HG03095 (cell line): ENCODE measurements around the gene KCNK5.

ENCODE experiments used
- ATAC-seq: cut with Tn5 transposase; IDR thresholded peaks from one replicate; pipeline ENCODE4 v1.9.1; 2021; ENCODE audit warnings: moderate library complexity; ENCODE audit not compliant: unreplicated experiment

The KCNK5 gene

GRCh38 chr6:39178235-39178634 lies 51.0 kb downstream of the KCNK5 start:
- ATAC-seq: no peak

- no peak for ATAC-seq
Observed at GRCh38 chr6:39177130-39177529, 52.1 kb downstream of the KCNK5 start.

GRCh38 chr6:39173270-39173669 lies 56.0 kb downstream of the KCNK5 start:
- no peak for ATAC-seq

GRCh38 chr6:39172377-39172757 lies 56.9 kb downstream of the KCNK5 start:
- no peak for ATAC-seq

GRCh38 chr6:39171489-39172376 lies 57.5 kb downstream of the KCNK5 start:
- ATAC-seq: no peak

- no peak for ATAC-seq
Observed at GRCh38 chr6:39170860-39171259, 58.4 kb downstream of the KCNK5 start.

GRCh38 chr6:39170389-39170788 lies 58.9 kb downstream of the KCNK5 start:
- ATAC-seq: no peak

GRCh38 chr6:39169448-39170344 lies 59.6 kb downstream of the KCNK5 start:
- no peak for ATAC-seq

- ATAC-seq: no peak
Observed at GRCh38 chr6:39167866-39168625, 61.2 kb downstream of the KCNK5 start.

GRCh38 chr6:39167321-39167720 lies 62.0 kb downstream of the KCNK5 start:
- no peak for ATAC-seq

GRCh38 chr6:39166912-39167290 lies 62.4 kb downstream of the KCNK5 start:
- ATAC-seq: no peak

- no peak for ATAC-seq
Observed at GRCh38 chr6:39166189-39166911, 62.9 kb downstream of the KCNK5 start.

GRCh38 chr6:39157511-39157910 lies 71.8 kb downstream of the KCNK5 start:
- no peak for ATAC-seq

GRCh38 chr6:39156801-39157200 lies 72.5 kb downstream of the KCNK5 start:
- no peak for ATAC-seq

- no peak for ATAC-seq
Observed at GRCh38 chr6:39154705-39155104, 74.6 kb downstream of the KCNK5 start.

- ATAC-seq: no peak
Observed at GRCh38 chr6:39153766-39154397, 75.4 kb downstream of the KCNK5 start.

- ATAC-seq: no peak
Observed at GRCh38 chr6:39152262-39152661, 77.0 kb downstream of the KCNK5 start.

- no peak for ATAC-seq
Observed at GRCh38 chr6:39151211-39151610, 78.1 kb downstream of the KCNK5 start.

- no peak for ATAC-seq
Observed at GRCh38 chr6:39144481-39145173, 84.6 kb downstream of the KCNK5 start.
